8988T (cell line): ENCODE data around the gene VSTM1.
A peak's percentile ranks its signal among the peaks of the same experiment; 100 is the strongest.
"Not testable (repeated sequence)": the region's sequence is repeated elsewhere in the genome, so short reads cannot be mapped to it uniquely, and the experiment has no call there.

ENCODE experiments used
- DNase-seq: peaks from one replicate; pipeline ENCODE4 v3.0.0; 2011

The VSTM1 gene

GRCh38 chr19:54063350-54064116, at the start of gene VSTM1:
TSS of gene VSTM1 (minus strand) at chr19:54063897. CDS start at chr19:54063777, 120 bp downstream.
- no peak for DNase-seq

- DNase-seq = no peak
Observed at GRCh38 chr19:54109651-54110050, 46.0 kb upstream of the VSTM1 start.

GRCh38 chr19:54108496-54108895, 44.8 kb upstream of the VSTM1 start:
- DNase-seq = no peak

GRCh38 chr19:54107876-54108490, 44.3 kb upstream of the VSTM1 start:
- DNase-seq = no peak

- DNase-seq = no peak
Observed at GRCh38 chr19:54106716-54107115, 43.0 kb upstream of the VSTM1 start.

- no peak for DNase-seq
Observed at GRCh38 chr19:54105796-54106195, 42.1 kb upstream of the VSTM1 start.

GRCh38 chr19:54104998-54105715, 41.5 kb upstream of the VSTM1 start:
- no peak for DNase-seq

GRCh38 chr19:54102421-54103169, 38.9 kb upstream of the VSTM1 start, which contains the start of gene NDUFA3:
TSS of gene NDUFA3 (plus strand) at chr19:54102855. CDS start at chr19:54102879, 24 bp downstream.
- DNase-seq = peak; percentile 95

- no peak for DNase-seq
Observed at GRCh38 chr19:54100561-54100960, 36.9 kb upstream of the VSTM1 start, which contains the start of gene OSCAR. TSS of gene OSCAR (minus strand) at chr19:54100803. CDS start at chr19:54100792, 11 bp downstream.

GRCh38 chr19:54099903-54100255, 36.2 kb upstream of the VSTM1 start:
- not testable (repeated sequence) for DNase-seq

GRCh38 chr19:54099190-54099902, 35.6 kb upstream of the VSTM1 start:
- no peak for DNase-seq

GRCh38 chr19:54096617-54097106, 33.0 kb upstream of the VSTM1 start:
- DNase-seq = no peak

- DNase-seq = peak; percentile 45
Observed at GRCh38 chr19:54095859-54096616, 32.3 kb upstream of the VSTM1 start.

GRCh38 chr19:54095136-54095858, 31.6 kb upstream of the VSTM1 start:
- no peak for DNase-seq

- no peak for DNase-seq
Observed at GRCh38 chr19:54094426-54095000, 30.8 kb upstream of the VSTM1 start.

- DNase-seq = no peak
Observed at GRCh38 chr19:54084410-54084809, 20.7 kb upstream of the VSTM1 start.

GRCh38 chr19:54081032-54081431, 17.3 kb upstream of the VSTM1 start, which contains the start of gene TARM1:
TSS of gene TARM1 (minus strand) at chr19:54081365. CDS start at chr19:54081340, 25 bp downstream.
- no peak for DNase-seq

GRCh38 chr19:54077334-54077733, 13.6 kb upstream of the VSTM1 start:
- no peak for DNase-seq

- no peak for DNase-seq
Observed at GRCh38 chr19:54074851-54075250, 11.2 kb upstream of the VSTM1 start.

GRCh38 chr19:54073829-54074228, 10.1 kb upstream of the VSTM1 start:
- no peak for DNase-seq
